Stimulated activated naive CD8-positive, alpha-beta T cell treated with anti-CD3 and anti-CD28 coated beads, Interleukin-15, Interleukin-2, amounts not matched to agents 100 ng/mL and 50 ng/mL, for 24 hours (primary cell): ENCODE results near the gene CNGA2.
"Not testable (repeated sequence)": the region's sequence is repeated elsewhere in the genome, so short reads cannot be mapped to it uniquely, and the experiment has no call there.

ENCODE experiments used
- H3K27ac Mint-ChIP-seq: one replicate; pipeline ENCODE4 v1.8.0; 2021; ENCODE audit warnings: mild to moderate bottlenecking, mixed read lengths
- H3K27me3 Mint-ChIP-seq: one replicate; pipeline ENCODE4 v1.8.0; 2021; ENCODE audit warnings: mixed read lengths
- H3K36me3 Mint-ChIP-seq: one replicate; pipeline ENCODE4 v1.8.0; 2021; ENCODE audit warnings: low read depth, mixed read lengths
- H3K4me1 Mint-ChIP-seq: one replicate; pipeline ENCODE4 v1.8.0; 2021; ENCODE audit warnings: low read depth, mixed read lengths
- H3K4me3 Mint-ChIP-seq: one replicate; pipeline ENCODE4 v1.8.0; 2021; ENCODE audit warnings: mild to moderate bottlenecking, mixed read lengths
- H3K9me3 Mint-ChIP-seq: one replicate; pipeline ENCODE4 v1.8.0; 2021; ENCODE audit warnings: mixed read lengths

The CNGA2 gene

GRCh38 chrX:151734446-151734845 lies at the start of gene CNGA2:
CNGA2 (plus strand) TSS chrX:151734746; CDS start chrX:151738484, 3,738 bp downstream.
- Mint-ChIP-seq H3K36me3 (no peaks in the 10 kb centered on the region), H3K4me3 (no peak within 1 kb of the TSS), H3K27me3 (peaks cover 14% of the 10 kb centered on the region), H3K9me3 (no peaks in the 10 kb centered on the region), H3K4me1 (no peaks in the 10 kb centered on the region), H3K27ac (no peak within 1 kb of the TSS)

DNA sequence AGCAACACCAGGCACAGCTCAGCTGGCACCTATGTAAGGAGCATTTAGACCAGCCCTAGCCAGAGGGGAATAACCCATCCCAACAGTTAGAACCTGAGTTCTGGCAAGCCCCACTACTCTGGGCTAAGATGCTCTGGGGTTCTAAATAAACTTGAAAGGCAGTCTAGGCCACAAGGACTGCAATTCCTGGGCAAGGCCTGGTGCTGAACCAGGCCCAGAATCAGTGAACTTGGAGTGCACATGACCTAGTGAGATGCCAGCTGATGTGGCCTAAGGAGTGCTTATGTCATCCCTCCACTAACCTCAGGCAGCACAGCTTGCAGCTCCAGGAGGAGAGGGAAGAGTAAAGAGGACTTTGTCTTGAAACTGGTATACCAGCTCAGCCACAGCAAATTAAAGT lies 46.9 kb upstream of the CNGA2 start:
- Mint-ChIP-seq H3K4me1 (no peaks in the 10 kb centered on the region), H3K27ac (no peak overlapping the region), H3K9me3 (no peaks in the 10 kb centered on the region), H3K36me3 (no peaks in the 10 kb centered on the region), H3K27me3 (no peaks in the 10 kb centered on the region), H3K4me3 (no peak overlapping the region)

GRCh38 chrX:151688695-151689094 lies 45.9 kb upstream of the CNGA2 start:
- H3K4me1 Mint-ChIP-seq = no peaks in the 10 kb centered on the region
- no peaks in the 10 kb centered on the region for H3K9me3 Mint-ChIP-seq
- H3K27ac Mint-ChIP-seq = no peak overlapping the region
- H3K36me3 Mint-ChIP-seq = no peaks in the 10 kb centered on the region
- H3K4me3 Mint-ChIP-seq = no peak overlapping the region
- H3K27me3 Mint-ChIP-seq = peaks cover 5% of the 10 kb centered on the region

- Mint-ChIP-seq H3K27ac (no peak overlapping the region), H3K27me3 (peaks cover 19% of the 10 kb centered on the region), H3K4me1 (no peaks in the 10 kb centered on the region), H3K36me3 (no peaks in the 10 kb centered on the region), H3K4me3 (no peak overlapping the region), H3K9me3 (no peaks in the 10 kb centered on the region)
Observed at GRCh38 chrX:151692825-151693224, 41.7 kb upstream of the CNGA2 start.

GRCh38 chrX:151694121-151694520 lies 40.4 kb upstream of the CNGA2 start:
- Mint-ChIP-seq H3K9me3 (no peaks in the 10 kb centered on the region), H3K27ac (no peak overlapping the region), H3K27me3 (peaks cover 19% of the 10 kb centered on the region), H3K4me3 (no peak overlapping the region), H3K4me1 (no peaks in the 10 kb centered on the region), H3K36me3 (no peaks in the 10 kb centered on the region)

DNA sequence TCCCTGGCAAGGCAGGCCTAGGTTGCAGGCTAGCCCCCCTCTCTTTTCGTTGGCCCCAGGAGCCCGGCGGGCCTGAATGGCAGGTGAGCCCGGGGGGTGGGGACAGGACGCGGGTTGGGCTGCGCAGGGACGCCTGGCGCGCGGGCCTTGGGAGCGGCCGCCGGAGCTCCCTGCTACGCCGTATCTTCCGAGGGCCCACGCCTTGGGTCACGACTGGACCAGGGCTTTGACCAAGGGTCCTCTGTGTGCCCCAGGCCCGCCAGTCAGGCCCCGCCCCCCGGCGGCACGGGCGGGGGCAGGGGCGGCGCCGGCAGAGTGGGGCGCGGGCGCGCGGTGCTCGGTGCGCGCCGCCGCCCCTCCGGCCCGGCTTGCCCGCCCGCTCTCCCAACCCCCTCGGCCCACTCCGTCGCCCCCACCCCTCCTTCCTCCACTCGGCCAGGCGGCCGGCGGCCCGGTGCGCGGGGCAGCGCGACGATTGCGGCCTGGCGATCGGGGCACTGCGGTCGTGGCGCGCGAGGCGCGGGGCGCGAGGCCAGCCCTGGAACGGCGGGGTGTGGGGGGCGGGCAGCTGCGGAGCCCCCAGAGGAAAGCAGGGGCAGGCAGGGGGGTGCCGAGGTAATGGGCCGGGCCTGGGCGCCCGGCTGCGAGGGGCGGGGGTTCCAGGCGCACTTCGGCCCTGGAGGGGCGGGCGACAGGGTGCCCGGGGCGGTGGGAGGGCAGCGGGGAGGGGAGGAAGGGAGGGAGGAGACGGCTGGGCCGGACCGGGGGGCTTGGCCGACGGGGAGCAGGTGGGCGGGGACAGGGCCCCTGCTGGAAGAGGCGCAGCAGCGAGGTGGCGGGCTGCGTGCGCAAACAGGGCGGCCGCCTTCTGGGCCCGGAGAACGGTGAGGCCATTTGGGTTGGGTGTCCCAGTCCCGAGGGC lies 39.6 kb upstream of the CNGA2 start, which contains the start of gene PRRG3:
TSS of gene PRRG3 (plus strand) at position 798 of the 922 bp plus-strand sequence. CDS start 3,357 bp downstream, outside the sequence.
- no peak within 1 kb of the TSS for H3K4me3 Mint-ChIP-seq
- H3K27ac Mint-ChIP-seq = no peak within 1 kb of the TSS
- no peaks in the 10 kb centered on the region for H3K36me3 Mint-ChIP-seq
- H3K9me3 Mint-ChIP-seq = no peaks in the 10 kb centered on the region
- peaks cover 19% of the 10 kb centered on the region for H3K27me3 Mint-ChIP-seq
- no peaks in the 10 kb centered on the region for H3K4me1 Mint-ChIP-seq

DNA sequence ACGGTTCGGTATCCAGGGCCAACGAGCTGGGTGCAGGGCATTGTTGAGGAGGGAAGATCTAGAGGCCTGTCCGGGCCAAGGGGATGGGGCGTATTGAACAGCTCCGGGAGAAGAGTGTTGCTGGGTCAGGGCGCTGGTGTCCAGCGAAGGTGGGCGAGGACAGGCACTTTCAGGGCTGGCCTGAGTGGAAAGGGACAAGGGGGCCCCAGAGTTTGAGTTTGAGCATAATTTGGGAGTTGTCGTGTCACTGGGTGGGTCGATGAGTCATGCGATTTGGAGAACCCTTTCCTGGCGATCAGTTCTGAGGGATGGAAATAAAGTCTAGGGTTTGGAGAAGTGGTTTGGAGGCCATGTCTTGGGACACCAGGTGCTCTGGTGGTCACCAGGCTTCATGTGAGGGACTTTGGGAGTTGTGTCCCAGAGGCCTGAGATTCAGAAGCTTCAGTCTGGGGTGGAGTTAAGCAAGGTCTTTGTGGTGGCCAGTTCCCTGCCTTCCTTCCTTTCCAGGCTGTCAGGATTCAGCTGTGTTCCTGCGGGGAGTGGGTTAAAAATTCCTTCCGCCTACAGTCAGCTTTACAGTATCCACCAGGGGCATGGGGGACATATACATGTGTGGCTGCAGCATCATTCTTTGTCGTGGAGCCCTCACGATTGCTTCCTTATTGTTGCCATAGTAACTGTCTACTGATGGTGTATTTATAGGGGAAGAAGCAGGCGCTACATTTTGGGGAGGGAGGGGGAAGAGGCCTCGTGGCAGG lies 38.8 kb upstream of the CNGA2 start:
- Mint-ChIP-seq H3K4me3 (no peak overlapping the region), H3K27ac (no peak overlapping the region), H3K4me1 (no peaks in the 10 kb centered on the region), H3K9me3 (no peaks in the 10 kb centered on the region), H3K27me3 (peaks cover 19% of the 10 kb centered on the region), H3K36me3 (no peaks in the 10 kb centered on the region)

- not testable (repeated sequence) for H3K9me3 Mint-ChIP-seq, H3K4me1 Mint-ChIP-seq, H3K27ac Mint-ChIP-seq, H3K4me3 Mint-ChIP-seq, H3K36me3 Mint-ChIP-seq
- peaks cover 19% of the 10 kb centered on the region for H3K27me3 Mint-ChIP-seq
Observed at GRCh38 chrX:151697082-151697481, 37.5 kb upstream of the CNGA2 start.

GRCh38 chrX:151697522-151697921 lies 37.0 kb upstream of the CNGA2 start:
- no peaks in the 10 kb centered on the region for H3K4me1 Mint-ChIP-seq
- no peaks in the 10 kb centered on the region for H3K36me3 Mint-ChIP-seq
- H3K4me3 Mint-ChIP-seq = no peak overlapping the region
- peaks cover 19% of the 10 kb centered on the region for H3K27me3 Mint-ChIP-seq
- no peaks in the 10 kb centered on the region for H3K9me3 Mint-ChIP-seq
- no peak overlapping the region for H3K27ac Mint-ChIP-seq

DNA sequence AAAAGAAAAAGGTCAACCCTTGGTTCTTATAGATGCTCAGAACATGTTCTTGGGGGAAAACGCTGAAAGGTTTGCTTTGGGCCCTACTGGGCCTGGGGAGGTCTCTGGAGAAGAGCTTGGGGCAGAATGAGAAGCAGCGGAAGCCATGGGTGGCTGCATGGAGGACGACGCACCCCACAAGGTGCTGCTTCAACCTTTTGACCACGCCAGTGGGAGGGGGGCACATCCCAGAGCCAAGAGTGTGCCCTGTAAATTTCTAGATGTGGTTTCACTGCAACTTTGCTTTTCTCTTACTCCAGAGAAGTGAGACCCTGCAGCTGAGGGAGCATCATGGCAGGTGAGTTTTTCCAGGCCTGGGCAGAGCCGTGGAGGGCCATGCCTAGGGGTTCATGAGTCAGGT lies 36.1 kb upstream of the CNGA2 start:
- H3K27ac Mint-ChIP-seq = no peak overlapping the region
- peaks cover 16% of the 10 kb centered on the region for H3K27me3 Mint-ChIP-seq
- H3K4me1 Mint-ChIP-seq = no peaks in the 10 kb centered on the region
- H3K36me3 Mint-ChIP-seq = no peaks in the 10 kb centered on the region
- no peaks in the 10 kb centered on the region for H3K9me3 Mint-ChIP-seq
- H3K4me3 Mint-ChIP-seq = no peak overlapping the region

- no peak overlapping the region for H3K27ac Mint-ChIP-seq
- H3K4me3 Mint-ChIP-seq = no peak overlapping the region
- no peaks in the 10 kb centered on the region for H3K4me1 Mint-ChIP-seq
- no peaks in the 10 kb centered on the region for H3K9me3 Mint-ChIP-seq
- H3K27me3 Mint-ChIP-seq = peaks cover 13% of the 10 kb centered on the region
- no peaks in the 10 kb centered on the region for H3K36me3 Mint-ChIP-seq
Observed at GRCh38 chrX:151699746-151700145, 34.8 kb upstream of the CNGA2 start.

DNA sequence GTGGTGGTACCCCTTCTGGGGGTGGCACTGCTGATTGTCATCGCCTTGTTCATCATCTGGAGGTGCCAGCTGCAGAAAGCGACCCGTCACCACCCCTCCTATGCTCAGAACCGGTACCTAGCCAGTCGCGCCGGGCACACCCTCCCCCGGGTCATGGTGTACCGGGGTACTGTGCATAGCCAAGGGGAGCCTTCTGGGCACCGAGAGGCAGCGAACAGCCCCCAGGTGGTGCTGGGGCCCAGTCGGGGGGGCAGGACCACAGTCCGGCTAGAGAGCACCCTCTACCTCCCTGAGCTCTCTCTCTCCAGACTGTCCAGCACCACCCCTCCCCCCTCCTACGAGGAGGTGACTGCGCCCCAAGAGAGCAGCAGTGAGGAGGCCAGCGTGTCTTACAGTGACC lies 34.0 kb upstream of the CNGA2 start:
- Mint-ChIP-seq H3K27ac (no peak overlapping the region), H3K4me3 (no peak overlapping the region), H3K9me3 (no peaks in the 10 kb centered on the region), H3K27me3 (peaks cover 11% of the 10 kb centered on the region), H3K4me1 (no peaks in the 10 kb centered on the region), H3K36me3 (no peaks in the 10 kb centered on the region)

- Mint-ChIP-seq H3K4me1 (no peaks in the 10 kb centered on the region), H3K27me3 (peaks cover 8% of the 10 kb centered on the region), H3K27ac (no peak overlapping the region), H3K9me3 (no peaks in the 10 kb centered on the region), H3K36me3 (no peaks in the 10 kb centered on the region), H3K4me3 (no peak overlapping the region)
Observed at GRCh38 chrX:151701071-151701470, 33.5 kb upstream of the CNGA2 start.

GRCh38 chrX:151701531-151701930 lies 33.0 kb upstream of the CNGA2 start:
- Mint-ChIP-seq H3K27me3 (peaks cover 3% of the 10 kb centered on the region), H3K4me3 (no peak overlapping the region), H3K9me3 (no peaks in the 10 kb centered on the region), H3K27ac (no peak overlapping the region), H3K4me1 (no peaks in the 10 kb centered on the region), H3K36me3 (no peaks in the 10 kb centered on the region)

DNA sequence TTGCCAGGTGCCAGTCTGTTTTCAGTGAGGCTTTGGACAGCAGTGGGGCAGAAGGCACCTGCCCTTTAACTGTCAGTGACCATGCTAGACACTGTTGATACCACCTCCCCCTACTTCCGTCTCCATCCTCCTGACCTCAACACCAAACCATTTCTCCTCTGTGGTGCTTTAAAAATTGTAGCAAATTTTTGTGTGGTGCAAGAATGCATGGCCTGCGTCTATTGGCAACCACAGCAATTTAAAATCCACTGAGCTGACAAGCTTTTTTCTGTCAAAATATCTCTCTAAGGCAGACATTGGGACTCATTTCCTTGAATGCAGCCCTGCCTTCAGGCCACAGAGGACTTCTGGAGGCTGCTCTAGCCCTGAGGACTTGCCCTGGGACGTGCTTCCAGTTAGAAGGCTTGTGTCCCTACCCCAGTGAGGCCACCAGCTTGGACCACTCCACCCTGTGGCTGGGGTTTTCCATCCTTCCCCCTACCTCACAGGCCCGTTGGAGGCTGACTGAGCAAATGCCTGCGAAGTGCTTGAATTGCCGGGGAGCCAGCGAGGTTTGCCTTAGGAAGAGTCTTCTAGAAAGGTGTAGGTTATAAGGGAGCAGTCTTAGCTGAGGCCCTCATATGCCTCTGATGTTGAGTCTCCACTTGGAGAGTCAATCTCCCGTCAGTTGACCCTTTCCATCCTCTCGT lies 32.4 kb upstream of the CNGA2 start:
- H3K4me1 Mint-ChIP-seq = no peaks in the 10 kb centered on the region
- no peaks in the 10 kb centered on the region for H3K36me3 Mint-ChIP-seq
- no peak overlapping the region for H3K4me3 Mint-ChIP-seq
- H3K9me3 Mint-ChIP-seq = no peaks in the 10 kb centered on the region
- no peaks in the 10 kb centered on the region for H3K27me3 Mint-ChIP-seq
- no peak overlapping the region for H3K27ac Mint-ChIP-seq
